ENCODE results near the gene CDHR2.

DNA sequence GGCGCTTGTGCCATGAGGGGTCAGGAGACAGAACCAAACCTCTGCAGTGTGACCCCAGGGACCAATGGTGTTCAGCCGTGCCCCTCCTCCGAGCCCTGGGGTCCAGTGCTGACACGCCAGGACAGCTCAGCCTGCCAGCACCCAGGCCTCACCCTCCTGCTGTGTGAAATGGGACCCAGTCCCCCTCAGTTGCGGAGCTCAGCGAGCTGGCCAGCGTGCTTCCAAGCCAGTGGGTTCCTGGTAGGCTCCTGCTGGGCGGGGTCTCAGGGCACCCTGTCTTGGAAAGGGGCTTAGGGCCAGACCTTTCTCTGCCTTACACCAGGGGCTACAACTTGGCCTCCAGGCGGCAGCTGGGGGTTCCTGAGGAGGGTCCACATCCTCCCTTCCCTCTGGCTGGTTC is 16.3 kb upstream of the CDHR2 start:
- TF ChIP-seq, protein P1, sequence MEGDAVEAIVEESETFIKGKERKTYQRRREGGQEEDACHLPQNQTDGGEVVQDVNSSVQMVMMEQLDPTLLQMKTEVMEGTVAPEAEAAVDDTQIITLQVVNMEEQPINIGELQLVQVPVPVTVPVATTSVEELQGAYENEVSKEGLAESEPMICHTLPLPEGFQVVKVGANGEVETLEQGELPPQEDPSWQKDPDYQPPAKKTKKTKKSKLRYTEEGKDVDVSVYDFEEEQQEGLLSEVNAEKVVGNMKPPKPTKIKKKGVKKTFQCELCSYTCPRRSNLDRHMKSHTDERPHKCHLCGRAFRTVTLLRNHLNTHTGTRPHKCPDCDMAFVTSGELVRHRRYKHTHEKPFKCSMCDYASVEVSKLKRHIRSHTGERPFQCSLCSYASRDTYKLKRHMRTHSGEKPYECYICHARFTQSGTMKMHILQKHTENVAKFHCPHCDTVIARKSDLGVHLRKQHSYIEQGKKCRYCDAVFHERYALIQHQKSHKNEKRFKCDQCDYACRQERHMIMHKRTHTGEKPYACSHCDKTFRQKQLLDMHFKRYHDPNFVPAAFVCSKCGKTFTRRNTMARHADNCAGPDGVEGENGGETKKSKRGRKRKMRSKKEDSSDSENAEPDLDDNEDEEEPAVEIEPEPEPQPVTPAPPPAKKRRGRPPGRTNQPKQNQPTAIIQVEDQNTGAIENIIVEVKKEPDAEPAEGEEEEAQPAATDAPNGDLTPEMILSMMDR (IDR thresholded peaks at IDR 0.05), result no peak
- TF ChIP-seq POLR2AphosphoS5 (IDR thresholded peaks at IDR 0.05) (no peak), EP300 (IDR thresholded peaks at IDR 0.05) (no peak), POLR2A (IDR thresholded peaks at IDR 0.05) (no peak)
